ENCODE measurements around the gene MPST.

Gene MPST

GRCh38 chr22:37001826-37002225 is 17.7 kb upstream of the MPST start:
- no peak overlapping the region for H3K4me3 ChIP-seq (ENCODE audit: low read depth, low read length)
- no peak for DNase-seq (ENCODE audit: low read depth)
- TF ChIP-seq, protein P1, sequence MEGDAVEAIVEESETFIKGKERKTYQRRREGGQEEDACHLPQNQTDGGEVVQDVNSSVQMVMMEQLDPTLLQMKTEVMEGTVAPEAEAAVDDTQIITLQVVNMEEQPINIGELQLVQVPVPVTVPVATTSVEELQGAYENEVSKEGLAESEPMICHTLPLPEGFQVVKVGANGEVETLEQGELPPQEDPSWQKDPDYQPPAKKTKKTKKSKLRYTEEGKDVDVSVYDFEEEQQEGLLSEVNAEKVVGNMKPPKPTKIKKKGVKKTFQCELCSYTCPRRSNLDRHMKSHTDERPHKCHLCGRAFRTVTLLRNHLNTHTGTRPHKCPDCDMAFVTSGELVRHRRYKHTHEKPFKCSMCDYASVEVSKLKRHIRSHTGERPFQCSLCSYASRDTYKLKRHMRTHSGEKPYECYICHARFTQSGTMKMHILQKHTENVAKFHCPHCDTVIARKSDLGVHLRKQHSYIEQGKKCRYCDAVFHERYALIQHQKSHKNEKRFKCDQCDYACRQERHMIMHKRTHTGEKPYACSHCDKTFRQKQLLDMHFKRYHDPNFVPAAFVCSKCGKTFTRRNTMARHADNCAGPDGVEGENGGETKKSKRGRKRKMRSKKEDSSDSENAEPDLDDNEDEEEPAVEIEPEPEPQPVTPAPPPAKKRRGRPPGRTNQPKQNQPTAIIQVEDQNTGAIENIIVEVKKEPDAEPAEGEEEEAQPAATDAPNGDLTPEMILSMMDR (IDR thresholded peaks at IDR 0.05; ENCODE audit: low read depth, low read length, missing control alignments), result no peak

GRCh38 chr22:37002633-37003032 is 16.9 kb upstream of the MPST start:
- TF ChIP-seq, protein P1 (IDR thresholded peaks at IDR 0.05; ENCODE audit: low read depth, low read length, missing control alignments), result no peak
- H3K4me3 ChIP-seq (ENCODE audit: low read depth, low read length), result no peak overlapping the region
- DNase-seq (ENCODE audit: low read depth), result no peak

DNA sequence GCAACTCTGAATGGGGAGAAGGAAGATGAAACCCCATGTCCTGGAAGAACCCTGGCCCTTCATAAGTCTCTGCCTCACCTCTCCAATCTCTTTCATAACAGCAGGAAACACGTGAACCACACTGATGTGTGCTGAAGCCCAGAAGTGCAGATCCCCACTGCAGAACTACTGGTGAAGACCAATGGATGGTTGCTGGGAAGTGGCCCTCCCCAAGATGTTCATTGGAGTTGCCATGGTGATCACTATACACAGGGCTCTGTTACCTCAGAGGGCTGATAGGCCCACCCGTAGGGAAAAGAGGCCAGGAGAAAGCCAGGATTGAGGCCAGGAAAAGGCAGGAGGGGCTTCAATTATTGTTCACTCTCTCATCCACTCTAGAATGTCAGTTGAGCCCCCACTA is 11.9 kb upstream of the MPST start:
- TF ChIP-seq, protein P1 (IDR thresholded peaks at IDR 0.05; ENCODE audit: low read depth, low read length, missing control alignments), result no peak
- H3K4me3 ChIP-seq (ENCODE audit: low read depth, low read length), result no peak overlapping the region
- no peak for DNase-seq (ENCODE audit: low read depth)

DNA sequence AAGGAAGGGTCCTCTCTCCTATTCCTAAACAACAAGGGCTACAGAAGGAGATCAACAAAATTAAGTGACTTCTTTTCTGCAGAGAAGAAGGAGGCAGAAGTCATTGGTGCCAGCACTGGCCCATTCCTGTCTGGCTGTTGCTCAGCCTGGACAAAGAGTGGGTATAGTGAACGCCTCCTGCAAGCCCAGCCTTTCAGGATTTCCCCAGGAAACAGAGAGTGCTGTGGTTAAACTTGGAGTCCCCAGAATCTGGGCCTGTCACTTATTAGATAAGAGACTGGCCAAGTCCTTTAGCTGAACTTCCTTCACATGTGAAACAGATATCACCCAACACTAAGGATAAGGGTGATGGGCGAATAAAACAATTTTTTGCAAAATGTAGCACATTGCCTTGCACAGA is 11.2 kb upstream of the MPST start:
- TF ChIP-seq, protein P1 (IDR thresholded peaks at IDR 0.05; ENCODE audit: low read depth, low read length, missing control alignments), result no peak
- H3K4me3 ChIP-seq (ENCODE audit: low read depth, low read length), result no peak overlapping the region
- no peak for DNase-seq (ENCODE audit: low read depth)

DNA sequence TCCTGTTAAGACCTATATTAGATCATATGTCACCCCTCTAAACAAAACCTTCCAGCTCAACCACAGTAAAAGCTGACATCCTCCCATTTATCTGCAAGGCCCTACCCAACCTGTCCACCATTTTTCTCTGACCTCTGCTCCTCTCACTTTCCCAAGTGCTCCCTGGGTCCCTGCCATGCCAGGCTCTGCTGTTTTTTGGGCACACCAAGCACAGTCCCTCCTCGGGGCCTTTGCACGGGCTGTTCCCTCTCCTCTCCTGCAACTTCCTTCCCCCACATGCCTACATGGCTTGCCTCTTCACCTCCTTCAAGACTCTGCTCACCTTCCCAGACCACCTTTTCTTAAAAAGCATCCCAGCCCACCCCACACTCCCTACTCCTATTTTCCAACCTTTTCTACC is 10.1 kb upstream of the MPST start:
- no peak for DNase-seq (ENCODE audit: low read depth)
- TF ChIP-seq, protein P1 (IDR thresholded peaks at IDR 0.05; ENCODE audit: low read depth, low read length, missing control alignments), result no peak
- no peak overlapping the region for H3K4me3 ChIP-seq (ENCODE audit: low read depth, low read length)

GRCh38 chr22:37010174-37010573 is 9.4 kb upstream of the MPST start:
- no peak overlapping the region for H3K4me3 ChIP-seq (ENCODE audit: low read depth, low read length)
- TF ChIP-seq, protein P1 (IDR thresholded peaks at IDR 0.05; ENCODE audit: low read depth, low read length, missing control alignments), result no peak
- DNase-seq (ENCODE audit: low read depth), result no peak

DNA sequence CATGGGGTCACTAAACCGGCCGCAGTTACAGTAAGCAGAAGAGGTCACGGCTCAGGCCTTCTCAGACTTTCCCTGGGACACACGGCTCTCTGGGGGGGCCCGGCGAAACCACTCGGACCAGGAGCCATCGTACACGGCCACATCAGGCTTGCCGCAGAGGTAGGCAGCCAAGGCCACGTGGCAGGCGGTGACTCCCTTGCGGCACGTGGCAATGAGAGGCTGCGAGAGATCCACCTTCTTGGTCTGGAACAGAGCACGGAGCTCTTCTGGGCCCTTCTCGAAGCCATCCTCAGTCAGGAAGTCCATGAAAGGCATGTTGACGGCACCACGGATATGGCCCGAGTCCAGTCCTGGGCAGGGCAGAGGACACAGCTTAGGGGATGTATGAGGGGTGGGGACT is 8.6 kb upstream of the MPST start:
- TF ChIP-seq, protein P1 (IDR thresholded peaks at IDR 0.05; ENCODE audit: low read depth, low read length, missing control alignments), result no peak
- H3K4me3 ChIP-seq (ENCODE audit: low read depth, low read length), result no peak overlapping the region
- DNase-seq (ENCODE audit: low read depth), result no peak

Data from GM12864 (cell line).